SK-N-SH treated with all-trans-retinoic acid at 6 μM for 48 hours (cell line): ENCODE results near the gene PCDHA9.
"Not testable (repeated sequence)": the region's sequence is repeated elsewhere in the genome, so short reads cannot be mapped to it uniquely, and the experiment has no call there.

ENCODE experiments used
- ATAC-seq: fragments of 200-7000 bp; cut with Tn5 transposase; 3 replicates; pipeline ENCODE4 v1.9.1; 2020; ENCODE audit warnings: mild to moderate bottlenecking, moderate library complexity
- ARNTL ChIP-seq: fragments of 450-650 bp; formaldehyde crosslinking; IDR thresholded peaks from 2 replicates; pipeline ENCODE4 v1.5.0; 2020; ENCODE audit warnings: low read depth, mild to moderate bottlenecking, moderate library complexity, borderline replicate concordance
- CREB5 ChIP-seq: fragments of 250-450 bp; sonication (Bioruptor Pico); IDR thresholded peaks from 2 replicates; pipeline ENCODE4 v1.5.1; 2020; ENCODE audit warnings: low read depth, mild to moderate bottlenecking, moderate library complexity
- CSDC2 ChIP-seq: fragments of 250-450 bp; sonication (Bioruptor Pico); IDR thresholded peaks from 2 replicates; pipeline ENCODE4 v1.5.0; 2020; ENCODE audit warnings: mild to moderate bottlenecking, moderate library complexity
- CSRNP3 ChIP-seq: fragments of 250-450 bp; sonication (Bioruptor Pico); IDR thresholded peaks from 2 replicates; pipeline ENCODE4 v1.5.1; 2021; ENCODE audit warnings: mild to moderate bottlenecking, moderate library complexity
- ESRRG ChIP-seq: fragments of 250-450 bp; sonication (Bioruptor Pico); IDR thresholded peaks from 2 replicates; pipeline ENCODE4 v1.6.1; 2021; ENCODE audit warnings: mild to moderate bottlenecking
- ISL1 ChIP-seq: fragments of 250-450 bp; sonication (Bioruptor Pico); IDR thresholded peaks from 2 replicates; pipeline ENCODE4 v2.1.2; 2022; ENCODE audit warnings: mild to moderate bottlenecking, moderate library complexity
- OSR1 ChIP-seq: fragments of 250-450 bp; sonication (Bioruptor Pico); IDR thresholded peaks from 2 replicates; pipeline ENCODE4 v1.8.0; 2022; ENCODE audit warnings: moderate library complexity, mild to moderate bottlenecking, inconsistent platforms
- POU6F1 ChIP-seq: fragments of 250-450 bp; sonication (Bioruptor Pico); IDR thresholded peaks from 2 replicates; pipeline ENCODE4 v1.8.0; 2021; ENCODE audit warnings: low read depth, mild to moderate bottlenecking, moderate library complexity, borderline replicate concordance
- RARB ChIP-seq: fragments of 250-450 bp; sonication (Bioruptor Pico); IDR thresholded peaks from 2 replicates; pipeline ENCODE4 v1.8.0; 2021; ENCODE audit warnings: mild to moderate bottlenecking, moderate library complexity
- SNAI2 ChIP-seq: fragments of 250-450 bp; sonication (Bioruptor Pico); IDR thresholded peaks from 2 replicates; pipeline ENCODE4 v1.5.0; 2020; ENCODE audit warnings: mild to moderate bottlenecking, moderate library complexity
- TOX ChIP-seq: fragments of 250-450 bp; sonication (Bioruptor Pico); IDR thresholded peaks from 2 replicates; pipeline ENCODE4 v1.8.0; 2021; ENCODE audit warnings: mild to moderate bottlenecking, moderate library complexity, borderline replicate concordance
- TSHZ2 ChIP-seq: fragments of 250-450 bp; sonication (Bioruptor Pico); IDR thresholded peaks from 2 replicates; pipeline ENCODE4 v1.5.0; 2020; ENCODE audit warnings: mild to moderate bottlenecking, moderate library complexity
- ZFP30 ChIP-seq: fragments of 450-650 bp; formaldehyde crosslinking; IDR thresholded peaks from 2 replicates; pipeline ENCODE4 v1.5.0; 2022; ENCODE audit warnings: mild to moderate bottlenecking, moderate library complexity
- ZNF565 ChIP-seq: fragments of 450-650 bp; formaldehyde crosslinking; conservative IDR thresholded peaks from 2 replicates; pipeline ENCODE4 v1.5.0; 2020; ENCODE audit warnings: low read depth, mild to moderate bottlenecking, moderate library complexity
- TF ChIP-seq, protein P1 (sequence below): fragments of 250-450 bp; sonication (Bioruptor Pico); IDR thresholded peaks from 2 replicates; pipeline ENCODE4 v1.8.0; 2020; ENCODE audit warnings: mild to moderate bottlenecking, moderate library complexity, borderline replicate concordance

Gene PCDHA9

GRCh38 chr5:140875085-140876065 lies 27.2 kb downstream of the PCDHA9 start, which contains the start of gene PCDHA12 (continued):
- TF ChIP-seq CREB5 = no peak
- no peak for TF ChIP-seq RARB (CRISPR knock-in tag)
- no peak for TF ChIP-seq ZFP30 (CRISPR knock-in tag)
- no peak for TF ChIP-seq CSRNP3 (CRISPR knock-in tag)
- TF ChIP-seq, all 23 proteins: peak for 0

- not testable (repeated sequence) for ATAC-seq
Measured at GRCh38 chr5:140876541-140877261, 28.5 kb downstream of the PCDHA9 start.

DNA sequence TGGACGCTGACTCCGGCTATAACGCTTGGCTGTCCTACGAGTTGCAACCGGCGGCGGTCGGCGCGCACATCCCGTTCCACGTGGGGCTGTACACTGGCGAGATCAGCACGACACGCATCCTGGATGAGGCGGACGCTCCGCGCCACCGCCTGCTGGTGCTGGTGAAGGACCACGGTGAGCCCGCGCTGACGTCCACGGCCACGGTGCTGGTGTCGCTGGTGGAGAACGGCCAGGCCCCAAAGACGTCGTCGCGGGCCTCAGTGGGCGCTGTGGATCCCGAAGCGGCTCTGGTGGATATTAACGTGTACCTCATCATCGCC lies 29.0 kb downstream of the PCDHA9 start:
- TF ChIP-seq ZNF565 (CRISPR knock-in tag) (no peak), CSDC2 (CRISPR knock-in tag) (no peak), CSRNP3 (CRISPR knock-in tag) (no peak), POU6F1 (no peak), CREB5 (no peak), ESRRG (CRISPR knock-in tag) (no peak), SNAI2 (no peak), TOX (CRISPR knock-in tag) (no peak), ZFP30 (CRISPR knock-in tag) (no peak), ISL1 (no peak), TSHZ2 (no peak), ARNTL (CRISPR knock-in tag) (no peak), OSR1 (CRISPR knock-in tag) (no peak)
- TF ChIP-seq, protein P1, sequence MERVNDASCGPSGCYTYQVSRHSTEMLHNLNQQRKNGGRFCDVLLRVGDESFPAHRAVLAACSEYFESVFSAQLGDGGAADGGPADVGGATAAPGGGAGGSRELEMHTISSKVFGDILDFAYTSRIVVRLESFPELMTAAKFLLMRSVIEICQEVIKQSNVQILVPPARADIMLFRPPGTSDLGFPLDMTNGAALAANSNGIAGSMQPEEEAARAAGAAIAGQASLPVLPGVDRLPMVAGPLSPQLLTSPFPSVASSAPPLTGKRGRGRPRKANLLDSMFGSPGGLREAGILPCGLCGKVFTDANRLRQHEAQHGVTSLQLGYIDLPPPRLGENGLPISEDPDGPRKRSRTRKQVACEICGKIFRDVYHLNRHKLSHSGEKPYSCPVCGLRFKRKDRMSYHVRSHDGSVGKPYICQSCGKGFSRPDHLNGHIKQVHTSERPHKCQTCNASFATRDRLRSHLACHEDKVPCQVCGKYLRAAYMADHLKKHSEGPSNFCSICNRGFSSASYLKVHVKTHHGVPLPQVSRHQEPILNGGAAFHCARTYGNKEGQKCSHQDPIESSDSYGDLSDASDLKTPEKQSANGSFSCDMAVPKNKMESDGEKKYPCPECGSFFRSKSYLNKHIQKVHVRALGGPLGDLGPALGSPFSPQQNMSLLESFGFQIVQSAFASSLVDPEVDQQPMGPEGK (CRISPR knock-in tag) = no peak
- ATAC-seq = no peak
